CD4-positive, alpha-beta T cell treated with Interleukin-6 for 4 hours (primary cell): ENCODE measurements around the gene MAPKBP1.

Source experiments
- DNase-seq: peaks from one replicate; pipeline ENCODE4 v3.0.0-alpha.2; 2020; ENCODE audit warnings: mixed read lengths

The MAPKBP1 gene

GRCh38 chr15:41870689-41871081 is 96.4 kb downstream of the MAPKBP1 start:
- peak; percentile 66 for DNase-seq

DNA sequence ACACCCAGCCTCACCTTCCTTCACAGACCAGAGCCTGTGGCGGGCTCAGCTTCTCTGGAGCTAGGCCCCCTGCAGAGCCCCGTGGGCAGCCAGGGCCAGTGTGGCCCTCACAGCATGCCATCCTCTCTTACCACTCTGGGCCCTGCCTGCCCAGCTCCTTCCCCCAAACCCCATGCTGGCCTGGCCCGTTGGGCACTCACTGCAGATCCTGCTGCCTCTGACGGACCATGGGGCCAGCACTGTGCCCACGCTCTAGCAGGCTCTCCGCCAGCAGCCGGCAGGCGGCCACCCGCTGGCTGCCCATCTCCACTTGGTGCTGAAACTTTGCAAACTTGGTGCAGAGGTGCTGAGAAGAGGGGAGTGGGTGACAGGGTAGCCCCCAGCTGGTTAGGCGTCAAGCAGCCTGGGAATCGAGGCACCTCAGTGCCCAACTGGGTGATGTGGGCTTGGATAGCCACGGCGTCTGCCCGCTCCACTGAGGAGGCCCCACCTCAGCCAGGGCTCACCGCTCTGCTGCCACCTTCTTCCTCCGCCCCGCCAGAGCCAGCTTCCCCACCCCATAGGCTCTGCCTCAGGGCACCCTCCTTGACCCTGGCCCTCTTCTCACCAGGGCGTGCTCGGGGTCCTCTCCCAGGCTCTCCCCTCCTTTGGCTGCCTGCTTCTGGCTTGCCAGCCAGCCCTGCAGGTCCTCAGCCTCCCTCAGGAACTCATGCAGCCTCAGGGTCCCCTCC is 97.1 kb downstream of the MAPKBP1 start:
- DNase-seq = no peak

GRCh38 chr15:41872166-41872747 is 98.0 kb downstream of the MAPKBP1 start:
- DNase-seq = no peak

DNA sequence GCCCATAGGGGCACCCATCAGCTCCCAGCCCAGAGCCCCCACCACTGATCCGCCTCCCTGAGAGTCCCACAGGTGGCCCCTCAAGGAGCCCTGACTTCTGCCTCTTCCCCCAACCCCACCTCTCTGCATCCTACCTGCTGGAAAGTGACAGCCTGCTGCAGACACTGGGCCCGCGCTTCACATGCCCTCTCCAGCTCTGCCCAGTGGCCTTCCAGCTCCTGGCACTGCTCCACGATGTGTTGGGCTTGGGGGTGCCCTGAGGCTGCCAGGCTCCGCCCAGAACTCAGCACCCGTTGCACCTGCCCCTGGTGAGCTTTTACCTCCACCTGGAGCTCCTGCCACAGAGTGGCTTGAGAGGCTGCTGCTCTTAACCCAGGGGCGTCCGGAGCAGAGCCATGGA is 99.4 kb downstream of the MAPKBP1 start:
- DNase-seq = no peak

DNA sequence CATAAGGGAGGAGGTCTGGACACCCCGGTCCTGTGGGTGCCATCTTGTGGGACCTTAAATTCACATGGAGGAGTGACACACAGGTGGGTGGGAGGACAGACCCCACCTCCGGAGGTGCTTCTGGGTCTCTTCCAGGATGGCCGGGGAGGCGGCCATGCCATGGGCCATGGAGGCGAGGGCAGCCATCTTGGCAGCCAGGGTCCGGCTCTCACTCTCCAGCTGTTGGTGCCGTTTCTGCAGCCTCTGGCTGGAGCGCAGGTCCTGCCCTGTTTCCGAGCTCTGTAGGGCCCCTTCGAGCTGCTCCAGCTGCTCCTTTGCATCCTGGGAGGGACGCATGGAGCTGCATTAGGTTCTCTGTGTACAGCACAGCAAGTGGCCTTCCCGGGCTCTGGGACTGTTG is 100.5 kb downstream of the MAPKBP1 start:
- no peak for DNase-seq

DNA sequence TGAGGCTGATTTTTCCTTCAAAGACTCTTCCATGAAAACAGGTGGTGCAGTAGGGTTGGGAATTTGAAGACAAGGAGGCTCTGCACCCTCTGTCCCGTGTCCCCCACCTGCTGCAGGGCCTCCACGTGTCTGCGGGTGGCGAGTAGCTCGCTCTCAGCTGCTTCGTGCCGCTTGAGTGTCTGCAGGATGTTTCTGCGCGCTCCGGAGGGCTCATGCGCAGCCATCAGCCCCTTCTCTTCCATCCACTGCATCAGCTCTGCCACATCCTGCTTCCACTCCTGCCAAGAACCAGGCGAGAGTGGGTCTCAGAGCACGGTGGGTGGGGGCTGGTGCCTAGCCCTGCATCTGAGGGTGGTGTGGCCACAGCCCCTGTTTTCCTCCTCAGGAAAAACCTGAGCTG is 101.7 kb downstream of the MAPKBP1 start:
- DNase-seq = no peak

DNA sequence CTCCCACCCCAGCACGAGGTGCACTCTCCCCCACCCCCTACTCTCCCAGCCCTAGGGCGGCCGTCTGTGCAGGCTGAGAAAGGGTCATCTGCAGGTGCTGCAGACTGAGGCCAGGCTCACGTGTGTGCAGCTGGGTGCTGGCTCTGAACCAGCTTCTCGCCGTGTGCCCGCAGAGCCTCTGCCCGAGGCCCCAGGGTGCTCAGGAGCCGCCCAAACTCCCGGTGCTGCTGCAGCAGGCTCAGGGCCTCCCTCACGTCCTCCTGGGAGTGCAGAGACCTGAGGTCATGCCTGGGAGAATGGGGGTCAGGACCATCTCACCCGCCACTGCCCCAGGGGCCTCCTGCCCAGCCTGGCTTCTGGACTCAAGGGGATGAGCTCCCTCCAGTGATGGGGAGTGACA is 102.4 kb downstream of the MAPKBP1 start:
- DNase-seq = no peak
